TTC549 (cell line): ENCODE data around the gene ACO2.

Source experiments
- FAIRE-seq: peaks from 2 replicates; lab custom pipeline; 2012; peaks lifted over from hg19 to GRCh38; lab: Jason Lieb, UNC

ACO2 gene

DNA sequence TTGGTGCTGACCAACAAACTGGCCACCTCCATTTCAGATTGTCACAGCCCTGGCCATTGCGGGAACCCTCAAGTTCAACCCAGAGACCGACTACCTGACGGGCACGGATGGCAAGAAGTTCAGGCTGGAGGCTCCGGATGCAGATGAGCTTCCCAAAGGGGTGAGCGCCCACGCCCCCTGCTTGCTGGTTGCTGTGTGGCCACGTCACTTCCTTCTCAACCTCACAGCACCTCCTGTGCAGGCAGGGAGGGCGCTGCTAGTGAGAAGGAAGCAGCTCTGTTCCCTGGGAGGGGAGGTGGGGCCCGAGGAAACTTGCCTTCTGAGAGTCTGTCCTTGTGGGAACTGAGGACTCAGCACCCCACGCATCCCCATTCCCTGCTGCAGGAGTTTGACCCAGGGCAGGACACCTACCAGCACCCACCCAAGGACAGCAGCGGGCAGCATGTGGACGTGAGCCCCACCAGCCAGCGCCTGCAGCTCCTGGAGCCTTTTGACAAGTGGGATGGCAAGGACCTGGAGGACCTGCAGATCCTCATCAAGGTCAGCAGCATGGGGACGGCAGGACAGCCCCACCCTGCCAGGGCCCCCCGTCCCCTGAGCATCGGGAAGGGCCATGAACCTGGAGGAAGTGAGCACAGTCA, 56.0 kb downstream of the ACO2 start:
- no peak for FAIRE-seq

DNA sequence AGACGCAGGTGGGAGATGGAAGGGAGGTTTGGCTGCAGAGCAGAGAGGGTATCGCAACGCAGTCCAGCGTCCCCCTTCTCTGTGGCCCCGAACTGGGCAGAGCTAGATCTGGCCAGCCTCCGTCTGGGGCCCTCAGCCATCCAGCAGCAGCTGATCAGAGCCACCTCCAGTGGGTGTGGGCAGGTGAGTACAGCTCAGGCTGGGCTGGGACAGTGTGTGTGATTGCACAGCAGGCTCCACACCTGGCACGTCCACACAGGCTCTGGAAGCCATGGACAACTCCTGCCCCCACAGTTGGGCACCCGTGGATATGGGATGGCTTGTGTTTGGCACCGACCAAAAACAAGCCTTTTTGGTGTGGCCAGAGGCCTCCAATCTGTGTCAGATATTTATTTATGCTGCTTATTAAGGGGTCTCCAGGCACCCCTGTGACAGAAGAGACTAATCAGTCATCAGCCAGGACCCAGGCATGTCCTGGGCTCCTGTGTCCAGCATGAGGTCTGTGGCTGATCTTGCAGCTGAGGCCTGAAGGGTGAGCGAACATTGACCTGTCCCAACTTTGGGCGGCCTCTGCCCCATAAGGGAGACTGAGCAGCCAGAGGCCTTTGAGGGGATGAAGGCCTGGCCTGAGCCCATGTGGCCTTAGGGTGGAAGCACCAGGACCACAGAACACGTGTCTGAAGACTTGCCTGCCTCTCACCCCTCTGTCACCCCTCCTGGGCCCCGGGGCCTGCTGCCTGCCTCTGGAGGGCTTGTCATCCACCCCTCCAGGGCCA, 56.7 kb downstream of the ACO2 start:
- no peak for FAIRE-seq

DNA sequence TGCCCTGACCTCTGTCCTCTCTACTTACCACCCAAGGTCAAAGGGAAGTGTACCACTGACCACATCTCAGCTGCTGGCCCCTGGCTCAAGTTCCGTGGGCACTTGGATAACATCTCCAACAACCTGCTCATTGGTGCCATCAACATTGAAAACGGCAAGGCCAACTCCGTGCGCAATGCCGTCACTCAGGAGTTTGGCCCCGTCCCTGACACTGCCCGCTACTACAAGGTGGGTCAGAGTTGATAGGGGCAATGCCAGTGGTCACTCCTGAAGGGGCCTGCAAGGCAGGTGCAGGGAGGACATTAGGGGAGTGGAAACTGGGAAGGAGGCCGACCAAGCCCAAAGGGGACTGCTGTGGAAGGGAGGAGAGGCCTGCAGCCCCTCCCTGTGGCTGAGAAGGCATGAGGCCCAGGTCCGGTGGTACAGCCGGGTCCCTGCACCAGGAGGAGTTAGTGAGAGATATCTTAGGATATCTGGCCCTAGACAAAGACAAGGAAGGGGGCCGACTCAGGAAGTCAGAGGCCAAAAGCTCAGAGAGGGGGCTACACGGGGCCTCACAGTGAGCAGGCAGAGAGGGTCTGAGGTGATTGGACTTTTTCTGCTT, 57.4 kb downstream of the ACO2 start:
- no peak for FAIRE-seq

DNA sequence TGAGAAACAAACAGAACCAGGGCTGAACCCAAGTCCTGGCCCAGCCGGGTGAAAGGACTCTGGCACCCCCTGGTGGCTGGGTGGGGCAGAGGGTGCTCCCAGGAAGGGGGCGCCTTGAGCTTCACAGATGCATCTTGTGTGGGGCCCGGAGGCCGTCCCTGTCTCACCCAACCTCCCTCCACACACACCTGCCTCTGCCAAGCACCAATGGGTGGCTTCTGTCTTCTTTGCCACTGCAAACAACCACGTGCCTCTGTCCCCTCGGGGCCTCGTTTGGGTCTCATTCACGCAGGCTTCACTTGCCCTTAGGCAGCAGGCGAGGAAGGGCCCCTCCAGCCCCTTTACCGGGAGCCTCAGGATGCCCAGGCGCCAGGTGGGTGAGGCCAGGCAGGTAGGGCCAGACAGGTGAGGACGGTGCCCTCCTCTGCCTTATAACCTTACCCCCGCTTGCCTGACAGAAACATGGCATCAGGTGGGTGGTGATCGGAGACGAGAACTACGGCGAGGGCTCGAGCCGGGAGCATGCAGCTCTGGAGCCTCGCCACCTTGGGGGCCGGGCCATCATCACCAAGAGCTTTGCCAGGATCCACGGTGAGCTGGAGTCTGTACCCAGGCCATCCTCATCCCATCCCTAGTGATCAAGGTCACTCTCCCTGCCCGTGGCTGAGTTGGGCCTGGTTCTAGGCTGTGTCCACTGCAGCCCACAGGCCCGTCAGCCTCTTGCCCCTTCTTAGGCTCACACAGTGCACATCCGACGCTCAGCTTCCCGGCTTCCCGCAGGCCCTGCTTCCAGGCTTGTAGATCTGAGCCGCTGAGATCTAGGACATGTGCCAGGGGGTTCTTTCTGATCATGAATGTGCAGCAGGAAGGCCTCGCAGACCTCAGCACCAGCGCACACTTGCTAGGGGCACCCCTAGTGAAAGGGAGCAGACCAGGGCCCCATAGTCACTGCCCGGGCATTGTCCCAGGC, 58.2 kb downstream of the ACO2 start:
- no peak for FAIRE-seq

DNA sequence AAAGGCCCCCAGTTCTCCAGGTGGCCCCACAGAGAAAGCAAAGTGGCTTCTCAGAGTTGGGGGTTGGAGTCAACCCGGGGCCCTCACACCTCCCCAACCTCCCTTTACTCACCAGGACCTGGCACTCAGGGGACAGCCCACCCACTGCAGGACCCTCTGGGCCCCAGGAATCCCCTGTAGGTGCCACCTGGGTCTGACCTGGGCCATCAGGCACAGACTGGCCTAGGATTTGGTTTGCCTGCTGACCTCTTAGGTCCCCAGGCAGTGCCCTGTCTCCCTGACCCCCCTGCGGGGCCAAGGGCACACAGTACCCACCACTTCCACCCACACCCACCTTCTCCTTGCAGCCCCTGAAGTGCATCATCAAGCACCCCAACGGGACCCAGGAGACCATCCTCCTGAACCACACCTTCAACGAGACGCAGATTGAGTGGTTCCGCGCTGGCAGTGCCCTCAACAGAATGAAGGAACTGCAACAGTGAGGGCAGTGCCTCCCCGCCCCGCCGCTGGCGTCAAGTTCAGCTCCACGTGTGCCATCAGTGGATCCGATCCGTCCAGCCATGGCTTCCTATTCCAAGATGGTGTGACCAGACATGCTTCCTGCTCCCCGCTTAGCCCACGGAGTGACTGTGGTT, 59.3 kb downstream of the ACO2 start:
- FAIRE-seq = no peak

DNA sequence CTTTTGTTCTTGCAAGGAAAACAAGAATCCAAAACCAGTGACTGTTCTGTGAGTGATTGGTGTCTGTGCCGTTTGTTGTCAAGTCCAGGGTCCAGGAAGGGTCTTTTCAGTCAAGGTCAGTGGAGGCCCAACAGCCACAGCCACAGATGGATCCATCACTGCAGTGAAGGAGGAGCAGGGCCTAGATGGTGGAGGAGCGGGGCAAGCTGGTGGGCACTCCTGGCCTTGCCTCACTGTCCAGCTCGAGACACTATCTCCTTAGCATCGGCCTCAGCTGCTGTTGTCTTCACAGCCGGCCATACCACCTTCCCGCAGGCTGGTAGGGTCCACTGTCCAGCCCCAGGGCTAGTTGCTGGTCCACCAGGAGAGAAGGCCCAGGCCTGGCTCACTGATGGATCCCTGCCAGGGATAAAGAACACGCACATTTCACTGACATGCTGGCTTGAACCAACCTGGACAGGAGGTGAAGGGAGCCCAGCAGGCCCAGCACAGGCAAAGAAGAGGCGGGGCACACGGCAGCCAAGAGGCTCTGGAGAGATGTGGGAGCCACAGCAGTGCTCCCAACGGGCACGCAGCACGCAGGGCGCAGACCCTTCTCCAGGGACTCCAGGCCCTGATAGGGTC, 60.1 kb downstream of the ACO2 start:
- FAIRE-seq = no peak

DNA sequence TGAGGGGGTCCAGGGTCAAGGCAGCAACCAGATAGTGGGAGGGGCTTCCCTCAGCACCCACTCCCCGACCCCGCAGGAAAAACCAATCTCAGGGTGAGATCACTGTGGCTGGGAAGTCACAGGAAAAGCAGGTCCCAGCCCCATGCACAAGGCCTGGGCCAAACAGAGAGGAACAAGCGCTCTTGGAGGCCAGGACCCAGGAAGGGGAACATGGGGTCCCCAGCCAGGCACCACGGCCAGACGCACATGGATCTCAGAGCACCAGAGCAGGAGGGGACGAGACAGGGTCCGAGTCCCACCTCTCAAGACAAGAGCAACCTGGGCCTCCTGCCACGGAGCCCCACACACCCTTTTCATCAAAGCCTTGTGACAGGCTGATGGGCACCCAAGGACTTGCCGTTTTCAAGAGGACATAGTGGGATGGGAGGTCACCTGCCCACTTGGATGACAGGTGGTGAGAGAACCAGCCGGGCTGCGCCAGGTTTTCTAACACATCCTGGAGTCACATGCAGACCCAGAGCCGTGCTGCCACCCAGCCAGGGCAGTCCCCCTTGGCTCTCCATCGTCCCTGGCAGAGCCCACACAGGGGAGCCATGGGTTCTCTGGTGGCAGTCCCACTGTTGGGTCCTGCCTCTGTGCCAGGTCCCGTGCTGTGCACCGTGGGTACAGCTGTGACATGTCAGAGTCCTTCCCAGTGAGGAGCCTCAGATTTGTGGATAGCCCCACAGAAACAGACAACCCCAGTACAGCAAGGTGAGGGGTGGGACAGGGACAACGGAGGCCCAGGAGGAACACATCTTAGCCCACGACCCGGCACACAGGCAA, 62.2 kb downstream of the ACO2 start:
- FAIRE-seq = no peak

DNA sequence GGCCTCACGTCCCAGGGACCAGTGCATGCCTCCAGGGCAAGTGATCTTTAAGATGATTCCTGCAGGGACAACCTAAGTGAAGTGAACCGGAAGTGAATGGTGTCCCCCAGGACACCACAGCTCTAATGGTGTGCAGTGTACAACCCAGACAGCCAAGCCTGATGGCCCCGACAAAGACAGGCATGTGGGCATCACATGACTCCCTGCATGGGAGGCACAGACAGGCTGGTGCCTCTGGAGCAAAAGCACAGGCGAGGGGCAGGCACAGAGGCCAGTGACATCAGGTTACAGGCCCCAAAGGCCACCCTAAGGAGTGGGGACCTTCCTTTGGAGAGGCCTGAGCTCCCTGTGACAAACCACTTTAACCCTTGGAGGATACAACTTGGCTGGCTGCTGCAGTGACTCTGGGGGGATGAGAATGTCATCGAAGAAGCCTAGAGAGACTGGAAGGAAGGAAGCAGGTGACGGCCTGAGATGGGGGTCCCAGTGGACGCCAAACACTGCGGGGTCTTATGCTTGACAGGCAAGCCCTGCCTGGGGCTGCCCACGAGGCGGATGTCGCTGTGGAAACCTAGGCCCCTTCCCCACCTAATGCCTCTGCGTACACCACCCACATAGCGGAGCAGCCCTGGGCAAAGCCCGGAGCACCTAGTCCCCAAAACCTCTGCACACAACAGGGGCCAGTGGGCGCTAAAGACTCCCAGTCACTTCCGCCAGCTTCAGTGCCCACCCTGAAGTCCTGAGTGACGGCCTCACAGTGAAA, 63.0 kb downstream of the ACO2 start:
- no peak for FAIRE-seq

DNA sequence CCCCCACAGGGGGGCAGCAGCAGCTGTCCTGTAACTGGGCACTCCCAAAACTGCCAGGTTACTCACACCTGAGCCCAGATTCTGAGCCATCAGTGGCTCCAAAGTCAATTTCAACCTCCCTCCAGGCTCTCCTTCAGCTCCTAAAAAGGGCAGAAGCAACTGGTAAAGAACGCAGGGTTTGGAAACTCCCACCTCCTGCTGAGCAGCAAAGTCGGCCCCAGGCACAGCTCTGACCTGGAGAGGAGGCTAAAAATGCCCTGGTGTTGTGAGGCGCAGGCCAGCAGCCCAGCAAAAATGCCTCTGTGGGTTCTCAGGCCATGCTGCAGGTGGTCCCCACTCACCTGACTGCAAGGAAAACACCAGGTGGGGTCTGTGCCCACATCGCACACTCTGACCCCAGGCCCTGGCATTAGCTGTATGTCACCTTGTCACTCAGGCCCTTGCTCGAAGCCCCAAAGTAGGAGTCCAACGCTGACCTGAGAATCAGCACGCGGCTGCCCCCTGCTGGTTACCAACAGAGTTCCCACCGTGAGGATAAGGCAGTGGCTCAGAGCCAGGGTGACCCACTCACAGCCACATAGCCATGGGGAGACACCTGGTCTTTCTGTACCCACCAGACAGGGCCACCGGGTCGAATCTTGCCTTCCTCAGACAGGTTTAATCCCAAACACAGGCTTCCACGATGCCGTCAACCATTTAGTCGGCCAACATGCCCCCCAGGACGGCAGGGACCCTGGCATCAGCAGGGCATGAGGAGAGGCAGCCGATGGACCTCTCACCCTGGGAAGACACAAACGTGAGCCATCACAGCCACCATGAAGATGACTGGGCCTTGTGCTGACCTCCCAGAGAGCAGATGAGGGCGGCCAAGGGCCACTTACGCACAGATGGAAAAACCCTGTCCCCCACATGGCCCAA, 64.2 kb downstream of the ACO2 start:
- no peak for FAIRE-seq

DNA sequence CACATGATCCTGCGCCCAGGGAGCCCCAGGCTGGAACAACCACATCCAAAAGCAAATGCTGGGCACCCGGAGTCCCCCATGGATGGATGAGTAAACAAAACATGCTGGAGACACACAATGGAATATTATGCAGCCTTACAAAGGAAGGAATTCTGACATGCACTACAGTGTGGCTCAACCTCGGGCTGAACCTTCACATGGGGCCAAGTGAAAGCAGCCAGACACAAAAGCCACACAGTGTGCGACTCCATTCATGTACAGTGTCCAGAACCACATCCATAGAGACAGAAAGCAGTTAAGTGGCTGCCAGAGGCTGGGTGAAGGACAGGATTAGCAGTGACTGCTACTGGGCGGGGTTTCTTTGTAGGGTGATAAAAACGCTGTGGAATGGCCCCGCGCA, 65.3 kb downstream of the ACO2 start:
- FAIRE-seq = no peak

DNA sequence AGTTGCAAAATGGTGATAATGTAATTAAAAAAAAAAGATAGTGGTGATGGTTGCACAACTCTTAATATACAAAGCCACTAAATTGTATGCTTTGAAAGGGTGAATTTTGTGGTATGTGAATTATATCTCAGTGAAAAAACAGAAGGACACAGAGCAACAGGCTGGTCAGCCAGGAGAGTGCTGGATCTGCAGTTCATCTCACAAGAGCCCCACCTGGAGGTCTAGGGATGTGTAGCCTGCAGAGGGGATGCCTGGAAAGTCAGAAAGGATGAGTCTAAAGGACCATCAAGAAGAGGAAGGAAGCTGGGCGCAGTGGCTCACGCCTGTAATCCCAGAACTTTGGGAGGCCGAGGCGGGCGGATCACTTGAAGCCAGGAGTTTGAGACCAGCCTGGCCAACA, 66.3 kb downstream of the ACO2 start:
- no peak for FAIRE-seq

DNA sequence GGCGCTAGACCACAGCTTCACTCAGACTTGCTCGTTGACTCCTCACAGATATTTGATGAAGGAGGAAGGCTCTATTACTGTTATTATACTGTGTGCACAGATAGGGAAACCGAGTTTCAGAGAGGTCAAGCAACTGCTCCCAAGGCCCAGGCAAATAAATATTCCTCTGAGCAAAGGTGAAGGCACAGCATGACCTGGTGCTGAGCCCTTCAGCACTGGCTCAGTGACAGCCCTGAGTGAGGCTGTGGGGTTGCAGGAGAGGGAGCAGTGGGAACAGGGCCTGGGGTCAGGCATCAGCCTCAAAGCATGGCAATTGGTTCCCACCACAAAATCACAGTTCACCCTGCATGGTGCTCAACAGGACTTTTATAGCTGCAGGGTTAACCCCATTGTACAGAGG, 68.3 kb downstream of the ACO2 start:
- FAIRE-seq = no peak

DNA sequence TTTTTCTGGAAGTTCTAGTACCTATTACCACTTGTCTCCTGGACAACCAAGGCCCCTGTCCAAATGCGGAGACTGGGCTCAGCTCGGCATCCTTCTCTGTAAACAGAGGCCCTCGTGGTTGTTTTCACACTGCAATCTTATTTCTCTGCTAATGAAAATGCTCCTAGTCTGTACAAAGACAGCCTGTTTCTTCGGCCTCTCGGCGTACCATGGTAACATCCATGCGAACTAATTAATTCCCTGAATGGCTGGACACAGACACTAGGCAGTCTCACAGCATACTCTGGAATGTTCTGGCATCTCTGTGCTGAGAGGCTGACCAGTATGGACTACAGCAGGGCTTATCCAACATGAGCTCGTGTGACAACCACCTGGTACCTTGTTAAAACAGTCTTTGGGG, 69.7 kb downstream of the ACO2 start:
- FAIRE-seq = no peak

DNA sequence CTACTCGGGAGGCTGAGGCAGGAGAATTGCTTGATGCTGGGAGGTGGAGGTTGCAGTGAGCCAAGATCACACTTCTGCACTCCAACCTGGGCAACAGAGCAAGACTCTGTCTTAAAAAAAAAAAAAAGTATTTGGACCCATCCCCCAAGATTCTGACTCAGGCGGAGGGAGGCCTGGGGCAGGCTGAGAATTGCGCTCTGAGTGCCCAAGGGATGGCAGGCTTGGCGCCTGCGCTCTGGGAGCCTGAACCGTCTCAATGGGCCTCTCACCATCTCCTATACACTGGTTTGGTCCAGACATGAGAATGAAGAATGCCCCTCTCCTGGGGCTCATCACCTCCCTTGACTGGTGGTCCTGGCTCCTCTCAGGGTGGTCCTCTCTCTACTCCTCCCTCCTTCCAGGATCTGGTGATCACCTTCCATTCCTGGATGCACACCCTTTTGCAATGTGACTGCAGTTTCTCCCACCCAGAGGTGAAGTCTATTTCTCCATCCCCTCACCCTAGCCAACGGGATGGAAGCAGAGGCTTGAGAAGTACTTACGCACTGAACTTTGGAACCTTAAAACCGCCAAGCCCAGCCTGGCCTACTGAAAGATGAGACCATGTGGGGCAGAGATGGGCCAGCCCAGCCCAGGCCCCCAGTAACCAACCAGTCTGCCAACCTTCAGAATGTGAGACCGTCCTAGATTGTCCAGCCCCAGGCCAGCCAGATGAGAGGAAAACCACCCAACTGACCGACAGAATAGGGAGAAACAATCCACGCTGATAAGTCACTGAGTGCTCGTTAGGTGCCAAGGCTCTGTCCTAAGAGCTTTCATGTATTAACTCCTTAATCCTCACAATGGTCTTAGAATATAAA, 70.5 kb downstream of the ACO2 start:
- FAIRE-seq = no peak

DNA sequence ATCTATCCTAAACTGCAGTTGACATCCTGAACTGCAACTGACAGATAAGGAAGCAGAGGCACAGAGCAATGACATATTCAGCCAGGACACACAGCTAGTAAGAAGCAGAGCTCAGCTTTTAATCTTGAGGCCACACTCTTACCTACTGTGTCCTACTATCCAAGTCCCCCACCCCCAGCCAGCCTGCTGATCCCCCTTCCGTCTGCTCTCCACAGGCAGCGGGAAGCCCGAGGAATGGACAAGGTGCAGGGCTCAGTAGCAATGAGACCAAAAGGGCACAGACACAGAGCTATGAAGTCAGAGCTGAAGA, 71.0 kb downstream of the ACO2 start:
- no peak for FAIRE-seq

DNA sequence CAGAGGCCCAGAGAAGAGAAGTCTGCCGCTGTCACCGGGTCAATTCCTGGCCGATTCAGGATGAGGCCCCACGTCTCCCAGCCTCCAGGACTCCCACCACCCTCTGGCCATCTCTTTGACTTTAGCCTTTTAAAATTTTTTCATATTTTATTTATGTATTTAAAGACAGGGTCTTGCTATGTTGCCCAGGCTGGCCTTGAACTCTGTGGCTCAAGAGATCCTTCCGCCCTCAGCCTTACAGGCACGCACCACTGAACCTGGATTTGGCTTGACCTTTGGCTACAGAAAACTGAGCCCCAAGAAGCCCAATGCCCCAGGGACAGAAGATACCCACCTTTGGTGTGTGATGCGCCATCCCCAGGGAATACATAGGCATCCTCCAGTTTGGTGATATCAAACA, 71.4 kb downstream of the ACO2 start:
- FAIRE-seq = no peak

DNA sequence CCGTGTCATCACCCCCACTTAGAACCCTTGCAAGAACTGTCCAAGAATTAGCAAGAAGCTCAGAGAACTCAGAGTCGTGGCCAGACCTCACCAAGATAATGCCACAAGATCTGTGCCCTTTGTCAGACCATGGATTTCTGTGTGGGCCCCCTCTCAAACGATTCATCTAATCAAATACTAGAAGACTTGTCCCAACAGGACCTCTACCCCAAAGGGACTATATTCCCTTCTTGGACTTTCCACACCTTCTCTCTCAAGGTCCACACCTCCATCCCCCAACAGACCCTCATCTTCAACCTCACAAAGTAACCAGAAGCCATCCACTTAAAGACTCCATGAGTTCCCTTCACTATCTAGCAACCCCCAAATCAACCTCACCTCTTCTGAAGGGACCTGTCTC, 72.6 kb downstream of the ACO2 start:
- no peak for FAIRE-seq

DNA sequence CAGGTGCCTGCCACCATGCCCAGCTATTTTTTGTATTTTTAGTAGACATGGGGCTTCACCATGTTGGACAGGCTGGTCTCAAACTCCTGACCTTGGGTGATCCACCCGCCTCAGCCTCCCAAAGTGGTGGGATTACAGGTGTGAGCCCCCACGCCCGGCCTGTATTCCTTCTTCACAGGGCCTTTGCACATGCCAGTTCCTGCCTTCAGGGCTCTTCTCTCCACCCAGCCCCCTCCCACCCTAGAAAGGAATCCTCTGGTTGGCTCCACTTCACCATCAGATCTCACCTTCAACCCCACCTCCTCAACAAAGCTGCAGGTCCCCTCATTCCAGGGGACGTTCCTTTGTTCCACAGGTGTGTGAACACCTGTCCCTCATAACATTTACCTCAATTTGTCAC, 73.3 kb downstream of the ACO2 start:
- FAIRE-seq = no peak
